Immature natural killer cell (primary cell): Measurements from ENCODE around the gene EYS. TPM values are rescaled to one million over a fixed set of nuclear protein-coding genes. Genes with fewer than 3 reads are reported as not detected.

Experiments
- DNase-seq, 3 donors: peaks; one replicate each; pipeline ENCODE4 v3.0.0; 2022; ENCODE audit warnings: mixed read lengths in 1 of 3
- H3K27ac Mint-ChIP-seq, 6 donors: one replicate each; pipeline ENCODE4 v1.8.0; 2020; ENCODE audit warnings: mixed read lengths in 6 of 6, mild to moderate bottlenecking in 5 of 6, inconsistent platforms in 4 of 6, moderate library complexity in 3 of 6
- H3K27me3 Mint-ChIP-seq, 3 donors: one replicate each; pipeline ENCODE4 v1.8.0; 2020 to 2021; ENCODE audit warnings: low read depth in 3 of 3, mild to moderate bottlenecking in 3 of 3, mixed read lengths in 3 of 3, moderate library complexity in 3 of 3, inconsistent platforms in 1 of 3
- H3K36me3 Mint-ChIP-seq, 3 donors: one replicate each; pipeline ENCODE4 v1.8.0; 2020; ENCODE audit warnings: mixed read lengths in 3 of 3, inconsistent platforms in 2 of 3, mild to moderate bottlenecking in 2 of 3
- H3K4me1 Mint-ChIP-seq, 2 donors: one replicate each; pipeline ENCODE4 v1.8.0; 2020; ENCODE audit warnings: inconsistent platforms in 2 of 2, mild to moderate bottlenecking in 2 of 2, mixed read lengths in 2 of 2, moderate library complexity in 1 of 2
- H3K4me3 Mint-ChIP-seq, 5 donors: one replicate each; pipeline ENCODE4 v1.8.0; 2020; ENCODE audit warnings: mild to moderate bottlenecking in 5 of 5, mixed read lengths in 5 of 5, inconsistent platforms in 3 of 5, moderate library complexity in 3 of 5
- H3K9me3 Mint-ChIP-seq, 6 donors: one replicate each; pipeline ENCODE4 v1.8.0; 2020; ENCODE audit warnings: mild to moderate bottlenecking in 6 of 6, mixed read lengths in 6 of 6, inconsistent platforms in 4 of 6, moderate library complexity in 3 of 6
- polyA plus RNA-seq, 3 donors: library from polyadenylated mRNA; unstranded; fragments of 300-500 nt; fragmentation: Illumina TruSeq; gene quantifications; one replicate each; pipeline ENCODE4 v1.2.3, GENCODE V29; 2021

The EYS gene
- polyA plus RNA-seq, 3 donors from 2014 or later: not detected

DNA sequence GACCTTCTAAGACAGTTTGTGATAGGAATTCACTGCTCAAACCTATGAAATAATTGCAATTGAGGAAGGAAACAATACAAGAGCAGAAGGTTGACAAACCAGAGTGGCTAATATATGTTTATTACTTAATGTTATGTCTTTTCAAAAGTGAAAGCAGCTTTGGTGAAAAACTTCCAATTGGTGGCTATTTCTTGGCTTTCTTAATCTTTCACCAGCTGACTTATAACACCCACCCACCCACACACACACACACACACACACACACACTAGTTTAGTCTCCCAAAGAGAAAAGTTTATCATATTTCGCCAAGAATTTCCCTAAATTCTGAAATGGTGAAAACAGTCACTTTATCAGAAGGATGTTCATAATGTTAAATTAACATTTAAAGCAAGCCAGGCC lies 583.5 kb downstream of the EYS start:
- Mint-ChIP-seq H3K27me3 (peaks cover 0 to 1% (median 0%) of the 10 kb centered on the region in 3 donors), H3K4me1 (no peaks in the 10 kb centered on the region), H3K27ac (no peak overlapping the region), H3K36me3 (no peaks in the 10 kb centered on the region), H3K9me3 (peaks cover 7 to 39% (median 27%) of the 10 kb centered on the region in 6 donors), H3K4me3 (no peak overlapping the region)
- no peak for DNase-seq

DNA sequence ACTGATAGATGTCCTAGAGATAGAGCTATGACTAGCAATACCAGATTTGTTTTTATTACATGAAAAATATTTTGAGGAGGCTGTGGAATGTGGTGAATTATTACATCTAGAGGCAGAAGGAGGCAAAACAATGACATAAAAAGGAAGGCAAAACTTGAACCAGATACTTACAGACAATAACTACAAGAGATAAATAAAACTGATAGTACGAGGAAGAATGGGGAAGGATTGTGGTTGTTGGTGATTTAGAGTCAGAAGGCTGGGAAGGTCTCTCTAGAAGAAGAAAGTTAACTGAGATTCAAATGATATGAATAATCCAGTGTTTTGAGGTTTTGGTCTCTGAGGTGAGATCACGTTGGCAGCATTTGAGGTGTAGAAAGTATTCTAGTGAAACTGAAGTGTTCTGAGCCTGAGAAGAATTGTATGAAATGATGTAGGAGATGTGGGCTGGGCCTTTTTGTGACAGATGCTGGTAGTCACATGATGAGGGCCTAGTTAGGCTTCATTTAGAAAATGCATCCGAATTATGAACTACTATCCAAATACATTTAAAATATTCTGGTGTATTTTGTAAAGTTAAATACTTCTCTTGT lies 589.1 kb downstream of the EYS start:
- peaks cover 3 to 55% (median 38%) of the 10 kb centered on the region in 6 donors for H3K9me3 Mint-ChIP-seq
- peaks cover 0 to 3% (median 0%) of the 10 kb centered on the region in 3 donors for H3K27me3 Mint-ChIP-seq
- DNase-seq: no peak
- no peak overlapping the region for H3K4me3 Mint-ChIP-seq
- no peak overlapping the region for H3K27ac Mint-ChIP-seq
- H3K4me1 Mint-ChIP-seq: no peaks in the 10 kb centered on the region
- H3K36me3 Mint-ChIP-seq: no peaks in the 10 kb centered on the region

DNA sequence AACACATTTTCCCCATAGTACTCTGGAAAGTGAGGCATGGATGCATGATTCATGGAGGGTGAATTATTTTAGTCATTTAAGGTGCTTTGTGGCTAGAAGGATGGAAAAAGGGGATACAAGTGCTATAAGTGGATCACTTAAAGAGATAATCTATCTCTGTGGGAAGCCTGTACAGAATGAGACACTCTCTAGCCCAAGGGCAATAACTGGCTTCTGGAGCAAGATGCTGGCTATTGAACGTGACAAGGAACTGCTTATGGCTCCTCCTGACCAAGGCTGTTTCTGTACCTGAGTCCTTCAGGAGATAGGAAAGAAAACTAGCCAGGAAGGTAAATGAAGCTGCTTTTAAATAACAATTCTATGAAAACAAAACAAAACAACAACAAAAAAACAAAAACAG lies 590.7 kb downstream of the EYS start:
- Mint-ChIP-seq H3K36me3 (no peaks in the 10 kb centered on the region), H3K4me1 (no peaks in the 10 kb centered on the region), H3K27ac (no peak overlapping the region), H3K9me3 (peaks cover 3 to 66% (median 41%) of the 10 kb centered on the region in 6 donors), H3K4me3 (no peak overlapping the region), H3K27me3 (peaks cover 0 to 3% (median 0%) of the 10 kb centered on the region in 3 donors)
- no peak for DNase-seq

DNA sequence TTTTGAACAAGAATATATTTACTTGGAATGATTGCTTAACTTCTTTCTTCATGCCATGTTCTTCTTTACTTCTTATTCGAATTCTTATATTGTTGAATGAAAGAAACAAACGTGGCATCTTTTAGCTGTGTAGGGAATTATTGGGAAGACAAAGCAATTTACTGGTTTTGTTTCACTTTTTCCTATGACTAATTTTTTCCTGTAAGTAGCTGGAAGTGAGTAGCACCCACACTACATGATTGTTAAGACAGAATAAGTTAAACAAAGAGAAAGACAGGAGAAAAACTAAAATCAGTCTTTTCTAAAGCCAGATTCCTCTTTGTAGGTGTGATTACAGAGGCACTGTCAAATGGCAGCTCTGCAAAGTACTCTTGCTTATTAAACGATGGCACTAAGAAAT lies 593.4 kb downstream of the EYS start:
- H3K9me3 Mint-ChIP-seq: peaks cover 3 to 64% (median 38%) of the 10 kb centered on the region in 6 donors
- no peak for DNase-seq
- no peak overlapping the region for H3K4me3 Mint-ChIP-seq
- H3K27ac Mint-ChIP-seq: no peak overlapping the region
- H3K4me1 Mint-ChIP-seq: no peaks in the 10 kb centered on the region
- no peaks in the 10 kb centered on the region for H3K36me3 Mint-ChIP-seq
- peaks cover 0 to 2% (median 0%) of the 10 kb centered on the region in 3 donors for H3K27me3 Mint-ChIP-seq

DNA sequence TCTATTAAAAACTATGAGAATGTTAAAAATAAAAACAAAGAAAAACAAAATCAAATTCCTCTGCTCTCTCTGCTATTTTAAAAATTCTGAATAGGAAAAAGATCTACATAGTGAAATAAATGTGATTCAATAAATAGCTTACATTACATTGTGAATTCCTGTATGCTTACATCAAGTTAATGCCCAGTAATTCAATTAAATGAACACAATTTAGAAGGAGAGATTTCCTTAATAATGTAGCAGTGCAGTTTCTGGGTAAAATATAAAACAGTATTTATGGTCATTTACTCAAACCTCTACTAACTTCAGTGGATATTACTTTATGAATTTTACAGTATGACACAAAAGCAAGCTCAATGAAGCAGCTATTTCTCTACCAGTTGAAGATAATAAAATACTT lies 594.6 kb downstream of the EYS start:
- H3K27me3 Mint-ChIP-seq: peaks cover 0 to 2% (median 0%) of the 10 kb centered on the region in 3 donors
- H3K27ac Mint-ChIP-seq: no peak overlapping the region
- no peaks in the 10 kb centered on the region for H3K4me1 Mint-ChIP-seq
- H3K36me3 Mint-ChIP-seq: no peaks in the 10 kb centered on the region
- DNase-seq: no peak
- no peak overlapping the region for H3K4me3 Mint-ChIP-seq
- peaks cover 3 to 61% (median 35%) of the 10 kb centered on the region in 6 donors for H3K9me3 Mint-ChIP-seq

DNA sequence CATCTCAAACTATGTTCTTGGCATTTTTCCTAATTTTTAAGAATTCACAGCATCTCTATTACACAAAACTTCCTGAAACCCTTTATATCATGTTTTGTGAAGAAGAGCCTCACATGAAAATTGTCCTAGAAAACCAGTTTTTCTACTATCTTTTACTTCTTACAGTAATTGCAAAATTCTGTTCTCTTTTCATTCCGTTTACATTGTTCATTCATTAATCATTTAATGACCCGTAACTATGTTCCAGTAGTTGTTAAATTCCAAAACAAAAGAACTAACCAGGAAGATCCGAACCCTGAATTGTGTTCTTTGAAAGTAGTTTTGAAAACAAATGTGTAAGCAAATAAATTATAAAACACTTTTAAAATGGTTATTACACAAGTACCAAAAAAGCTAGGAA lies 597.0 kb downstream of the EYS start:
- no peaks in the 10 kb centered on the region for H3K36me3 Mint-ChIP-seq
- peaks cover 2 to 56% (median 24%) of the 10 kb centered on the region in 6 donors for H3K9me3 Mint-ChIP-seq
- no peak overlapping the region for H3K27ac Mint-ChIP-seq
- no peaks in the 10 kb centered on the region for H3K27me3 Mint-ChIP-seq
- no peak overlapping the region for H3K4me3 Mint-ChIP-seq
- DNase-seq: no peak
- no peaks in the 10 kb centered on the region for H3K4me1 Mint-ChIP-seq

- Mint-ChIP-seq H3K4me3 (no peak overlapping the region), H3K9me3 (peaks cover 6 to 47% (median 27%) of the 10 kb centered on the region in 6 donors), H3K36me3 (peaks cover 0 to 3% (median 0%) of the 10 kb centered on the region in 3 donors), H3K4me1 (no peaks in the 10 kb centered on the region), H3K27me3 (peaks cover 0 to 3% (median 0%) of the 10 kb centered on the region in 3 donors), H3K27ac (no peak overlapping the region)
- DNase-seq: no peak
Observed at GRCh38 chr6:65098349-65098748, 608.7 kb downstream of the EYS start.

GRCh38 chr6:65091561-65091960 lies 615.5 kb downstream of the EYS start:
- Mint-ChIP-seq H3K36me3 (peaks cover 0 to 7% (median 0%) of the 10 kb centered on the region in 3 donors), H3K4me3 (no peak overlapping the region), H3K4me1 (no peaks in the 10 kb centered on the region), H3K9me3 (peaks cover 10 to 59% (median 30%) of the 10 kb centered on the region in 6 donors), H3K27ac (no peak overlapping the region), H3K27me3 (peaks cover 0 to 5% (median 0%) of the 10 kb centered on the region in 3 donors)
- DNase-seq: no peak

DNA sequence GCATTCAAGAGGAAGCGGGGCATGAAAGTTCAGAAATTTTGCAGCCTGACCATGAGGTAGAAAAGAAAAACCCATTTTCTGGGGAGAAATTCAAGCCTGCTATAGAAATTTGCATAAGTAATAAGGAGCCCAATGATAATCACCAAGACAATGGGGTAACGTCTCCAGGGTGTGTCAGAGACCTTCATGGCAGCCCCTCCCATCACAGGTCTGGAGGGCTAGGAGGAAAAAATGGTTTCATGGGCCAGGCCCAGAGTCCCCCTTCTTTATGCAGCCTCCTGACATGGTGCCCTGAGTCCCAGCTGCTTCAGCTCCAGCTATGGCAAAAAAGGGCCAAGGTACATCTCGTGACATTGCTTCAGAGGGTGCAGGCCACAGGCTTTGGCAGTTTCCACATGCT lies 618.5 kb downstream of the EYS start:
- Mint-ChIP-seq H3K27ac (no peak overlapping the region), H3K36me3 (peaks cover 0 to 4% (median 0%) of the 10 kb centered on the region in 3 donors), H3K4me3 (no peak overlapping the region), H3K9me3 (peaks cover 11 to 68% (median 35%) of the 10 kb centered on the region in 6 donors), H3K4me1 (no peaks in the 10 kb centered on the region), H3K27me3 (peaks cover 0 to 4% (median 0%) of the 10 kb centered on the region in 3 donors)
- DNase-seq: no peak

DNA sequence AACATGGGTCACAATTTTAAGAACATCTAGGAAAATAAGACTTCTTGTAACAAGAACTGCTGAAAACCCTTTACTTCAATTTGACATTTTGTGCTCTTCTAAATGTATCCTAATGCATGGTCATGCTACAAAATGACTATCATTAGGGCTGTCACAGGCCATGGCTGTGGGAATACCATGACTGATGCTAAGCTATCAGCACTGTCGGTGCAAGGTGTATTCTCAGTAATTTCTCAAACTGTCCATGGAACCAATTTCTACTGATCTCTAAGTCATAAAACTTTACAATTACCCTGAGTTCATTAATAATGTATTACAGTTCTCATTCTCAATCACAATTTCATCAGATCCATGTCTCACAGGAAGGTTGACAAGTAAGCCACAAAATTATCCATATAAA lies 625.3 kb downstream of the EYS start:
- Mint-ChIP-seq H3K4me1 (no peaks in the 10 kb centered on the region), H3K9me3 (peaks cover 11 to 58% (median 34%) of the 10 kb centered on the region in 6 donors), H3K27me3 (peaks cover 0 to 3% (median 0%) of the 10 kb centered on the region in 3 donors), H3K36me3 (no peaks in the 10 kb centered on the region), H3K4me3 (no peak overlapping the region), H3K27ac (no peak overlapping the region)
- no peak for DNase-seq

GRCh38 chr6:65075705-65076230 lies 631.3 kb downstream of the EYS start:
- Mint-ChIP-seq H3K36me3 (no peaks in the 10 kb centered on the region), H3K27me3 (no peaks in the 10 kb centered on the region), H3K4me3 (no peak overlapping the region), H3K27ac (no peak overlapping the region), H3K9me3 (peaks cover 5 to 61% (median 31%) of the 10 kb centered on the region in 6 donors), H3K4me1 (no peaks in the 10 kb centered on the region)
- DNase-seq: no peak

GRCh38 chr6:65072500-65072899 lies 634.5 kb downstream of the EYS start:
- peaks cover 0 to 7% (median 0%) of the 10 kb centered on the region in 3 donors for H3K36me3 Mint-ChIP-seq
- no peaks in the 10 kb centered on the region for H3K27me3 Mint-ChIP-seq
- H3K4me1 Mint-ChIP-seq: no peaks in the 10 kb centered on the region
- H3K27ac Mint-ChIP-seq: no peak overlapping the region
- no peak overlapping the region for H3K4me3 Mint-ChIP-seq
- peaks cover 8 to 70% (median 28%) of the 10 kb centered on the region in 6 donors for H3K9me3 Mint-ChIP-seq
- no peak for DNase-seq

DNA sequence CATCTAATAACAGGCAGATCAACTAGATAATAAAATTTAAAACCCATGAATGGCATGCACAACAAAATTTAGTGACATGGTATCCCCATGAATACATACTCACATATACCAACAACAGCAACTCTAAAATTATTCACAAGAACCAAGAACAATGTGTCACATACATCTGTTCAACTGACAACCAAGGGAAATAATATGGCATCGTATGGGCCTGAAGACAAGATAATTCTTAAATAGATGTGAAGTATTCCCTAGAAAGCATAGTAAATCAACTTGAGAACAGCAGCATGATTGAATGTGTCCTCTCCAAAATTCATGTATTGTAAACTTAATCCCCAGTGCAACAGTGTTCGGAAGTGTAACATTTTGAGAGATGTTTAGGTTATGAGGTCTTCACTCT lies 635.5 kb downstream of the EYS start:
- H3K4me3 Mint-ChIP-seq: no peak overlapping the region
- H3K9me3 Mint-ChIP-seq: peaks cover 12 to 71% (median 26%) of the 10 kb centered on the region in 6 donors
- H3K27ac Mint-ChIP-seq: no peak overlapping the region
- no peaks in the 10 kb centered on the region for H3K4me1 Mint-ChIP-seq
- H3K27me3 Mint-ChIP-seq: no peaks in the 10 kb centered on the region
- peaks cover 0 to 7% (median 0%) of the 10 kb centered on the region in 3 donors for H3K36me3 Mint-ChIP-seq
- DNase-seq: no peak

- Mint-ChIP-seq H3K4me1 (no peaks in the 10 kb centered on the region), H3K27me3 (no peaks in the 10 kb centered on the region), H3K27ac (no peak overlapping the region), H3K4me3 (no peak overlapping the region), H3K36me3 (peaks cover 0 to under 1% (median 0%) of the 10 kb centered on the region in 3 donors), H3K9me3 (peaks cover 7 to 48% (median 20%) of the 10 kb centered on the region in 6 donors)
- no peak for DNase-seq
Observed at GRCh38 chr6:65064844-65065243, 642.2 kb downstream of the EYS start.

DNA sequence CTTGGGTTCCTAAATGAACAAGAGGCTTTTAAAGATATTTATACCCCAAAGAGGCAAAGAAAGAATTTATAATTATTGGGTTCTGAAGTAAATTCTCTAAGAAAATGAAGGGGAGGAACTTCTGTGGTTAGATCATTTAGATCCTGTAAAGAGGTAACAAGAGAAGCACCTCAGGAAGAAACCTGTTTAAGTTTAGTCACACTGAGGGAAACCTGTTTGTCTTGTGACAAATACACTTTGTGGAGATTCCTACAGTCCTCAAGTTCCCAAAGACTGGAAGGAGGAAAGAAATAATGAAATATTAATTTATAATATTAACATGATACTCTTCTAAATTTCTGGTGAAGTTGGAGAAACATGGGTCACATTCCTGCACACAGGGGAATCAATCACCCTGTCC lies 647.5 kb downstream of the EYS start:
- Mint-ChIP-seq H3K9me3 (peaks cover 9 to 43% (median 18%) of the 10 kb centered on the region in 6 donors), H3K4me3 (no peak overlapping the region), H3K27me3 (no peaks in the 10 kb centered on the region), H3K36me3 (no peaks in the 10 kb centered on the region), H3K27ac (no peak overlapping the region), H3K4me1 (no peaks in the 10 kb centered on the region)
- DNase-seq: no peak
